Measurements from ENCODE around the gene CYP8B1. TPM values are rescaled to one million over a fixed set of nuclear protein-coding genes. Genes with fewer than 3 reads are reported as not detected.

CYP8B1 gene
- total RNA-seq, 1 experiment from 2014 or later = not detected

- CTCF ChIA-PET = no interaction called here
- no peaks in the 10 kb centered on the region for H3K27me3 Mint-ChIP-seq (ENCODE audit: insufficient read depth, unreplicated experiment)
- no peak for DNase-seq
- no peak overlapping the region for H3K4me3 Mint-ChIP-seq (ENCODE audit: unreplicated experiment)
- Histone ChIP-seq H3K4me3 (ENCODE audit: low read depth, low read length) (no peak overlapping the region), H3K4me1 (0 out of 2 replicates have a peak, but pooled peaks cover 8% of the 10 kb centered on the region), H3K9me3 (no peaks in the 10 kb centered on the region), H3K36me3 (ENCODE audit: control insufficient read depth, insufficient read depth, low read length) (no peaks in the 10 kb centered on the region), H3K27me3 (replicated peaks; ENCODE audit: control insufficient read depth, insufficient read depth, low read length) (no peaks in the 10 kb centered on the region)
- peaks cover 6% of the 10 kb centered on the region for H3K4me1 Mint-ChIP-seq (ENCODE audit: low read depth, unreplicated experiment)
- POLR2A ChIA-PET = no interaction called here
- no peak overlapping the region for H3K27ac Mint-ChIP-seq (ENCODE audit: unreplicated experiment)
- no peaks in the 10 kb centered on the region for H3K36me3 Mint-ChIP-seq (ENCODE audit: insufficient read depth, unreplicated experiment)
- TF ChIP-seq CTCF (IDR thresholded peaks at IDR 0.05; ENCODE audit: insufficient read depth in 1 of 2, low read depth in 1 of 2, low read length in 1 of 2, severe bottlenecking in 1 of 2, unreplicated experiment in 1 of 2) = no peak
- intact Hi-C loops (cut with micrococcal nuclease; ENCODE audit: unreplicated experiment) = no loop called here
- H3K9me3 Mint-ChIP-seq (ENCODE audit: unreplicated experiment) = no peaks in the 10 kb centered on the region
- BruUV-seq (replicated peaks) = no TSS peak
These were observed 17.1 kb upstream of the CYP8B1 start for GRCh38 chr3:42892807-42893206.

- no peak for TF ChIP-seq CTCF (IDR thresholded peaks at IDR 0.05; ENCODE audit: insufficient read depth in 1 of 2, low read depth in 1 of 2, low read length in 1 of 2, severe bottlenecking in 1 of 2, unreplicated experiment in 1 of 2)
- CTCF ChIA-PET = no interaction called here
- no peaks in the 10 kb centered on the region for H3K36me3 ChIP-seq (ENCODE audit: control insufficient read depth, insufficient read depth, low read length)
- Mint-ChIP-seq H3K27me3 (ENCODE audit: insufficient read depth, unreplicated experiment) (no peaks in the 10 kb centered on the region), H3K4me3 (ENCODE audit: unreplicated experiment) (no peak overlapping the region), H3K36me3 (ENCODE audit: insufficient read depth, unreplicated experiment) (no peaks in the 10 kb centered on the region), H3K9me3 (ENCODE audit: unreplicated experiment) (no peaks in the 10 kb centered on the region), H3K4me1 (ENCODE audit: low read depth, unreplicated experiment) (peaks cover 6% of the 10 kb centered on the region), H3K27ac (ENCODE audit: unreplicated experiment) (no peak overlapping the region)
- intact Hi-C loops (cut with micrococcal nuclease; ENCODE audit: unreplicated experiment) = no loop called here
- POLR2A ChIA-PET = no interaction called here
- H3K4me3 ChIP-seq (ENCODE audit: low read depth, low read length) = no peak overlapping the region
- DNase-seq = no peak
- BruUV-seq (replicated peaks) = no TSS peak
- H3K27me3 ChIP-seq (replicated peaks; ENCODE audit: control insufficient read depth, insufficient read depth, low read length) = no peaks in the 10 kb centered on the region
- H3K4me1 ChIP-seq = 0 out of 2 replicates have a peak, but pooled peaks cover 8% of the 10 kb centered on the region
- no peaks in the 10 kb centered on the region for H3K9me3 ChIP-seq
These were observed 16.5 kb upstream of the CYP8B1 start for GRCh38 chr3:42892169-42892568.

- Histone ChIP-seq H3K4me1 (0 out of 2 replicates have a peak, but pooled peaks cover 8% of the 10 kb centered on the region), H3K27me3 (replicated peaks; ENCODE audit: control insufficient read depth, insufficient read depth, low read length) (no peaks in the 10 kb centered on the region), H3K4me3 (ENCODE audit: low read depth, low read length) (no peak overlapping the region), H3K36me3 (ENCODE audit: control insufficient read depth, insufficient read depth, low read length) (no peaks in the 10 kb centered on the region), H3K9me3 (no peaks in the 10 kb centered on the region)
- H3K27ac Mint-ChIP-seq (ENCODE audit: unreplicated experiment) = no peak overlapping the region
- intact Hi-C loops (cut with micrococcal nuclease; ENCODE audit: unreplicated experiment) = no loop called here
- peaks cover 6% of the 10 kb centered on the region for H3K4me1 Mint-ChIP-seq (ENCODE audit: low read depth, unreplicated experiment)
- no peak for TF ChIP-seq CTCF (IDR thresholded peaks at IDR 0.05; ENCODE audit: insufficient read depth in 1 of 2, low read depth in 1 of 2, low read length in 1 of 2, severe bottlenecking in 1 of 2, unreplicated experiment in 1 of 2)
- no peaks in the 10 kb centered on the region for H3K27me3 Mint-ChIP-seq (ENCODE audit: insufficient read depth, unreplicated experiment)
- no peaks in the 10 kb centered on the region for H3K9me3 Mint-ChIP-seq (ENCODE audit: unreplicated experiment)
- DNase-seq = no peak
- ChIA-PET POLR2A (no interaction called here), CTCF (no interaction called here)
- H3K36me3 Mint-ChIP-seq (ENCODE audit: insufficient read depth, unreplicated experiment) = no peaks in the 10 kb centered on the region
- no TSS peak for BruUV-seq (replicated peaks)
- H3K4me3 Mint-ChIP-seq (ENCODE audit: unreplicated experiment) = no peak overlapping the region
These were observed 15.4 kb upstream of the CYP8B1 start for GRCh38 chr3:42891042-42891441.
